HG03571 (cell line): Measurements from ENCODE around the gene C1orf159.
"Not testable (repeated sequence)": the region's sequence is repeated elsewhere in the genome, so short reads cannot be mapped to it uniquely, and the experiment has no call there.

Experiments used
- ATAC-seq: cut with Tn5 transposase; IDR thresholded peaks from one replicate; pipeline ENCODE4 v1.9.1; 2021; ENCODE audit not compliant: unreplicated experiment

The C1orf159 gene

DNA sequence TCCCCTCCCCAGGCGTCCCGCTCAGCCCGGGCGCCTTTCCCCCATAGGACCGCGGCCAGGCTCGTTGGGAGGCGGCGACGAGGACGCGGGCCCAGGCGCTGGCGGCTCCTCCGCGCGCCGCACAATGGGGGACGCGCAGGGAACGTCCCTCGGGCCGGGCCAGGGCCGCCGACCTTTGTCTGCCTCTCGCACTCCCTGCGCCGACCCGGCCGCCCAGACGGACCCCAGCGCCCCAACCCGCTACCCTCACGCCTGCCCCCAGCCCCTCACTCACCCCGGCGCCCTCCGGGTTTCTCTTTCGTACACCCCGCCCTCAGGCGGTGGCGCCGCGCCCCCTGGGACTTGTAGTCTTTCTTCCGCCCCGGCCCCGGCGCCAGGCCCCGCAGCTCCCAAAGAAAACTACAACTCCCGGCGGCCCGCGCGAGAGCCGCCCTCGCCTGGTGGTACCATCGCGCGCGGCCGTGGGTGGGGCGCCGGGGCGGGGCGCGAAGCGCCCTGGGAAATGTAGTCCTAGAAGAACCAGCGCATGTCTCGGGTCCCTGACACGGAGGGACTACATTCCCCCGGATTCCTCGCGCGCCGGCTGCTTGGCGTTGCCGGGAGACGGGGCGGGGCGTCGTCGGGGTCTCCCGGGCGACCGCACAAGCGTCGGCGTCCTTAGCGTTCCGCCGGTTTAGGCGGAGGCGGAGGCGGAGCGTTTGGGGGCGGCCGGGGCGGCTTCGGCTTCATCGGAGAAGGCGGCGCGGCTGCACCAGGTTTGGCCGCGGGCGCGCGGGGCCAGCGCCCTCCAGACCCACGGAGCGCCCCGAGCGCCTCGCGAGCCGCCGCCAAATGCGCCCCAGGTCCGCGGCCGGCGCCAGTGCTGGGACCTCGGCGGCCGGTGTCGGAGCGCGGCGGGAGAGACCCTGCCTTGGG is at the start of gene C1orf159:
Gene C1orf159 (minus strand): TSS at position 304 of the 915 bp plus-strand sequence. CDS start 24,546 bp downstream, outside the sequence.
- ATAC-seq = peak; percentile 86

DNA sequence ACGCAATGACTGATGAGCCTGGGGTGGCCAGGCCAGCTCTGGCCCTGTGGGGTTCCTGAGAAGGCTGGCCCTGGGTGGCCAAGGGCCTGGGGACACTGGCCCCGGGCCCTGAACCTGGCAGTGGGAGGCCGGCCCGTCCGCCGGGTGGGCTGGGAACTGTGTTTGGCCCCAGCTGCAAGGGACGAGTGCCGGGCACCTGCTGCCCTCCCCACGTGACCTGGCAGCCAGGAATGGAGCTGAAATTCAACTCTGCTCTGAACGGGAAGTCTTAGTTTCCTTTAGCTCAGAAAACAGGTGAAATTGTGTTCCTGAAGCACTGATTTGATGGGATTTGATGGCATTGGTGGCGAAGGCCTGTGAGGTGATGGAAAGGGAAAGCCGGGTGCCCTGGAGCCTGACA is 49.6 kb upstream of the C1orf159 start:
- no peak for ATAC-seq

DNA sequence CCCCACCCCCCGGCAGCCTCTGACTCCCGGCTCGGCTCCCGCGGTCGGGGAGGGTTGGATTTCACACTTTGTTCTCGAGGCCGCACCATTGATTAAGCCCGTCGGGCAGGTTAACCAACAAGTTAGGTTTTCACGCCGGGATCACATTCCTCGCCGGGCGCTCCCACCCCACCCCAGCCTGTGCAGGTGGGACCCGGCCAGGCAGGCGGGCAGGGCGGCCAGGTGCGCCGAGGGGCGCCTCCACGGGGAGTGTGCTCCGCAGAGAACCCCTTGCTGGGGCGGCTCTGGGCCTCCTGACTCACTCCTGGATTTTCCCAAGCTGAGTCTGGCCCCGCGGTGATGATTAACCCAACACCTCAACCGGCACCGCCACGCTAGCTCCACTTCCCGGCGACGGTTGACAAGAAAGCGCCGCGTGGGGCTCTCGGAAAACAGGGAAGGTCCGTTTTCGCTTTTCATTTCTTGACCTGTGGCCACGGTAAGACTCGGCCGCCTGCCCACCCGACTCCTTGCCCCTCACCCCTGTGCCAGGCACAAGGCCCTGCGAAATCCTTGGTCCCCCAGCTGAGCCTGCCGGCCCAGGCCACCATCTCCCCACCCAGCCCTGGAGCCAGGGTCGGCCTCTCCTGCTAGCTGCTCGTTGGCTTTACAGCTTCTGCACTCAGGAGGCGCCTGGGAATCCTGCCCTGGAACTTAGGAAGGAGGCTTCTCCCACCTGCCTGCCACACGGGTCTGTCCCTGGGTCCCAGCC is 49.0 kb upstream of the C1orf159 start:
- ATAC-seq = no peak

DNA sequence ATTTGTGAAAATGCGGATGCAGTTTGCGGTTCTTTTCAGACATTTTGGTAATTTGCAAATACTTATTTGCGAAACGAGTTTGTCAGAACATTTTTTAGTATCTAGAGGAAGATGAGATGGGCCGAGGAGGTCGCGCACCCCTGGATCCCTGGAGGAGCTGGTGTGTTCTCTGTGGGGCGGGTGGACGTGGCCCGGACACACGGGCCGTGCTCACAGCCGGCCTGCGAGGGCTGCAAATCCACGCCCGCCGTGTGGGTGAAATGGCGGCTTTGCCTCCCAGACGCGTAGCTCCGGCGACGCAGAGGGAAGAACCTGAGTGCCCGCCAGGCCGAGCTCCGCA is 48.4 kb upstream of the C1orf159 start:
- ATAC-seq = no peak

DNA sequence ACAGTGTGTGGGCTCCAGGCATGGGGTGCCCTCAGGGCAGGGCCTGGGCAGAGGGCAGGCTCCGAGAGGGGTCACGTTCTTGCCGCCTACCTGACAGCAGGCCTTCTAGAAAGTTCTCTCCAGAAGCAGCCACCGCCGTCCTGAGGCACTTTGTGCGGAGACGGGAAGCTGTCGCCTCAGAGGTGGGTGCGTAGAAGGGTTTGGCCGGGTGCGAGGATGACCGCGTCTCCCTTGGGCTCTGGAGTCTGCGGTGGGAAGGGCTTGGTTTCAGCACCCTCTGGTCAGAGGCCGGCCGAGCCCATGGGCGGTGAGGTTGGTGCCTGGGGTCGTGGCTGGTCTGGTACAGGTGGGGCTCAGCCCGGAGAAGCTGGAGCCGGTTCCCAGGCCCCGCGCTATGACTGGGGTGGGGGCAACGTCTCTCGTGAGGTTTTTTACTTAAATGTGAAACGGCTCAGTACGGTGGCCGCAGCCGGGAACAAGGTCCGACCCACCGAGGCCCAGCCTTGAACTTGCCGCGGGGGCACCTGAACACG is 47.7 kb upstream of the C1orf159 start:
- no peak for ATAC-seq

DNA sequence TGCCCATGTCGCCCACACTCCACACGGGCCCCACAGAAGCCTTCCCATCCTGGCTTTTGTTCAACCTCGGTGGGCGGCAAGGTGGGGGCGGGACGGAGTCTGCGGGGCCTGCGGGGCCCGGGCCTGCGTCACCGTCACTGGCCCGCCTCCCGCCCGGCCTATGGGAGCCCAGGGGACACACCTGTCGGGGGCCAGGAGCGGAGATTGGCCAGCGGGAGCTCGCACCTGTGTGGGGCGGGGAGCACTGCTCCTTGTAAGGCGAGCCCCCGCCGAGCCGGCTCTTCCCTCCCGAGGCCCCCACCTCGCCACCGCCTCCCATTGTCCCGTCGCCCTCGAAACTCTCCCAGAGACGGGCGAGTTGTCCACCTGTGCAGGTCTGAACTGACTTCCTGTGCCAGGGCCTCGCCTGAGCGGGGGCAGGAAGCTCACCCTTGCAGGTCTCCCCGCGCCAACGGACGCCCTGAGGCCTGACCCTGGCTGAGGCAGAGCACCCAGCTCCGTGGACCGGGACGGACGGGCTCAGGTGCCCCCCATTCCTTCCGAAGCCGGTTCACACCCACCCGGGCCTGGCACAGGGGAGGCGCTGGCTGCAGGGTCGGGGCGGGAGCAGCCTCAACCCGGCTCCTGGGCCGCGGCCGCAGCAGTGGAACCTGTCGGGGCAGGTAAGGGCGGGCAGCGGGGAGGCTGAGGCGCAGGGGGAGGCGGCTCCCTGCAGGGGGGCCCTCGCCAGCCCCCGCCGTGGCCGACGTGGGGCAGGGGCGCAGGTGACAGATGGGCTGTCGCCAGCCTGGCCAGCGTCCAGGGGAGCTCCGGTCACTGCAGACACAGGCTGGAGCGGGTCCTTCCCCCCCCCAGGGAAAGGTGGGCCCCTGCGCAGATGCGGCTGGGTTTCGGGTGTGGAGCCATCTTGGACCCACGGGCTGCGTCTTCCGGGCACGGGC is 47.0 kb upstream of the C1orf159 start:
- no peak for ATAC-seq

DNA sequence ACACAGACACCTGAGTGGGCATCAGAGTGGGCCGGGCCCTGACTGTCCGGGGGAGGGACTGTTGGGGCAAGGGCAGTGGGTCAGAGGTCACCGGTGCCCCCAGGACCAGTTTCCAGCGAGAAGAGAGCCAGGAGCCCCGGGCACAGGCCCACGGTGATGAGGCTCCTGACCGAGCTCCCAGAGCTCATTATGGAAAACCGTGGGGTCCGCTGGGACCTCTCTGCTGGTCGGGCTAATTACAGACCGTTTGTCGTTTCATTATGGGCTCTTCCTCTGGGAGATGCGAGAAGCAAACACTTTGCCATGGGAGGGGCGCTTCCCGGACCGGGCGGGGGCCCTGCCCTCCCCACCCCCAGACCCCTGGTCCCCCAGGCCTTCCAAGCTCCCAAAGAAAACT is 45.8 kb upstream of the C1orf159 start:
- ATAC-seq = no peak

DNA sequence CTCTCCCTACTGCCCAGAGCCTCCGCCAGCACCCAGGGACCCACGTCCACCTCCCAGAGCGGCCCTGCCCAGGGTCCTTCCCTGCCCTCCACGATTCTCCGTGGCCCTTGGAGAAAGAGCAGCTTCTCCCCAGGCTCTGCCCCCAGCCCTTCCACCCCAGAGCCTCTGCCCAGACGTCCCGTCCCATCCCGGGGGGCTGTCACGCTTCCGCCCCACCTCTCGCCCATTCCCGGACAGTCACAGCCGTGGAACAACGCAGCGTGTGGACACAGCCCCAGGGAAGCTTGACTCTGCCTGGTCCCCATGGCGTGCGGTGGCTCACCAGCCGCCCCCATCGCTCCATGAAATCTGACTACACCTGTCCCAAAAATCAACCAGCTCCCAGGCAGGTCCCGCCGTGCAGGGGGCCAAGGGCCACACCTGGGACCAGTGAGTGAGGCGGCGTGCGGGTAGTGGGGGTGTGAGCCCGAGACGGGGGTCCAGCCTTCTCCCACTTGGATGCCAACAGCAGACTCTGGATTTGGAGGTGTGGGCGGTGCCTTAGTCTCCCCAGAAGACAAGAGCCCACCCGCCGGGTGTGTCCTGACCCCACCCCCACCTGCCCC is 45.3 kb upstream of the C1orf159 start:
- ATAC-seq = no peak

DNA sequence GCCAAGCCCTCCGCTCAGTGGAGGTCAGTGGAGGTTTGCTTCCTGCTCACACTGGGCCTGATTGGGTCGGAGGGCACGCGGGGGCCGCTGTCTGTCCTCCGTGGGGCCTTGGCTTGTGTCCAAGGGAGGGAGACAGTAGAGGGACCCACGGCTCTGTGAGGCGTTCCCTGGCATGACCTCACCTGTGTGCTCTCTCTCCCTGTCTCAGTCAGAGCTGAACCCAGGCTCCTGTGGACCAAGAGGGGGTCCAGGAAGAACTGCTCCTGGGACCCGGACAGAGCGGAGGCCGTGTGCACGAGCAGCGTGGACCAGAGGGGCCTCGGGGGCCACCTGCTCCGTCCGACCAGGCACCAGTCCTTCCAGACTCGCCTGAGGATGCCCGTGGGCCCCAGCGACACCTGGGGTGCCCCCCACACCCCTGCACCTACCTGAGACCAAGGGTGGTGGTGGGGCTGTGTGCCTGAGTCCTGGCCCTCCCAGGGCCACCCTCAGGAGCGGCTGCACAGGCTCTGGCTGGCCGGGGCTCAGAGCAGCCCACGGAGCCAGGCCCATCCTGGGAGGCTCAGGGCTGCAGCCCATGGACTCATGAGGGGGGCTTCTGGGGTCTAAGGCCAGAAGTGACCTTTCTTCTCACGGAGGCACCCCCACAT is 44.5 kb upstream of the C1orf159 start:
- ATAC-seq = no peak

DNA sequence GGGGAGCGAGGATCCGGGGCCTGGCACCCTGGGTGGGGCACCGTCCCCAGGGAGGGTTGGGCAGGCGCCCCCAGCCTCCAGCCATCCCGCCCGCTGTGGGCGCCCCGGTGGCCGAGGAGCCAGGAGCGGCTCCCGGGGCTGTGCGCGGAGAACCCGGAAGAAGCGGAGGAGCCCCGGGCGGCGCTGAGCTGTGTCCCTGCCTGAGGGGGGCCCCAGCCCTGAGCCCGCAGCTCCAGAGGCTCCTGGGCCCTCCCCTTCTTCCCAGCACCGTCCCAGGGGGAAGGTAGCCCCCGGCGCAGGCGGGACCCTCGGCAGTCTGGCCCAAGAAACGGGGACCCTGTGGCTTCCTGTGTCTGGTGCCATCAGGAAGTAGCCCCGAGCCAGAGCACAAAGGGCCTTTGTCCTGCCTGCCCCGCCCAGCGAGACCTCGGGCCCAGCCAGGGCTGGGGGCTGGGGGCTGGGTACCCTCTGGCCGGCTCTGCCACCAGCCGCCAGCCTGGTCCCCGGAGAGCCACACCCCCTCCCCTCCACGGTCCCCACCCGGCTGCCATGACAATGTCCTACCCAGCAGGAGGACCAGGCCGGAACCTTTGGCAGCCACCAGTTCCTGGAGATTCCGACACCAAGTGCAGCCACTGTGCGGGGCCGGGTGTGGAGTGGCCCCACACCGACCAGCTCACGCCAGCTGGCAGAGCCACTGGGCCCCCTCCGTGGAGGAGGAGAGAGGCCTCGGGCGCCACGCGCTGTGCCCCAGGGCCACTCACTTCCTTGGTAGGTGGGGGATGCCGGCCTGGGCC is 42.2 kb upstream of the C1orf159 start:
- ATAC-seq = peak; percentile 41

DNA sequence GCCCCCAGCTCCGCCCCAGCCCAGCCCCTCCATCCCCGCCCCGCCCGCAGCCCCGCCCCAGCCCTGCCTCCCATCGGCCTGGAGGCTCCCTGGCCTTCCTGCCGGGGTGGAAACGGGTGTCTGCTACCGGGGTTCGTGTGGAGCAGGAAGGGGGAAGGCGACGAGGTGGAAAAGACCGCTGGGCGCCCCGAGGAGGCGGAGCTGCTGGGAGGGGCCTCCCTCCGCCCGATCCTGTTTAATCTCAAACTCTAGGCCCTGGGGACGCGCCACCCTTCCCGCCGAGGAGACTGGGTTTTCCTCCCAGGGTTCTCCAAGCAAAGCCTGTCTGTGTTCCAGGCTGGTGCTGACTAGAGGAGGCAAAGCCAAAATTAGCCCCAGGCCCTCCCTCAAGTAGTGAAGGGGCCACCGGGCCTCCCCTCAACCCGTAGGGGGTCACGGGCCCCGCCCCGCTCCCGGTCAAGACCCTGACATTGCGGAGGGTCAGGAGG is 41.6 kb upstream of the C1orf159 start:
- ATAC-seq = peak; percentile 49

DNA sequence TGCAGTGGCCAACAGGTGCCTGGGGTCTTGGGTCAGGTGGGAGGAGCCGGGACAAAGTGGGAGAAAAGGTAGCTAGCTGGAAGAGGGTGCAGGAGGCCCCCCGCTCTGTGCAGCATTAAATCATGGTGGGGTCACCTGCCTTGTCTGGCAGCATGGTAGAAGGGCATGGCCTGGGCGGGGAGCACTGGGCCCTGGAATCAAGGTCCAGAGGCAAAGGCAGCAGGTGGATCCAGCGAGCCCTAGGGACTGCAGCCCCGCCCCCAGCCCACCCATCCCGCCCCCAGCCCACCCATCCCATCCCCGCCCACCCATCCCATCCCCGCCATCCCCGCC is 41.1 kb upstream of the C1orf159 start:
- no peak for ATAC-seq

DNA sequence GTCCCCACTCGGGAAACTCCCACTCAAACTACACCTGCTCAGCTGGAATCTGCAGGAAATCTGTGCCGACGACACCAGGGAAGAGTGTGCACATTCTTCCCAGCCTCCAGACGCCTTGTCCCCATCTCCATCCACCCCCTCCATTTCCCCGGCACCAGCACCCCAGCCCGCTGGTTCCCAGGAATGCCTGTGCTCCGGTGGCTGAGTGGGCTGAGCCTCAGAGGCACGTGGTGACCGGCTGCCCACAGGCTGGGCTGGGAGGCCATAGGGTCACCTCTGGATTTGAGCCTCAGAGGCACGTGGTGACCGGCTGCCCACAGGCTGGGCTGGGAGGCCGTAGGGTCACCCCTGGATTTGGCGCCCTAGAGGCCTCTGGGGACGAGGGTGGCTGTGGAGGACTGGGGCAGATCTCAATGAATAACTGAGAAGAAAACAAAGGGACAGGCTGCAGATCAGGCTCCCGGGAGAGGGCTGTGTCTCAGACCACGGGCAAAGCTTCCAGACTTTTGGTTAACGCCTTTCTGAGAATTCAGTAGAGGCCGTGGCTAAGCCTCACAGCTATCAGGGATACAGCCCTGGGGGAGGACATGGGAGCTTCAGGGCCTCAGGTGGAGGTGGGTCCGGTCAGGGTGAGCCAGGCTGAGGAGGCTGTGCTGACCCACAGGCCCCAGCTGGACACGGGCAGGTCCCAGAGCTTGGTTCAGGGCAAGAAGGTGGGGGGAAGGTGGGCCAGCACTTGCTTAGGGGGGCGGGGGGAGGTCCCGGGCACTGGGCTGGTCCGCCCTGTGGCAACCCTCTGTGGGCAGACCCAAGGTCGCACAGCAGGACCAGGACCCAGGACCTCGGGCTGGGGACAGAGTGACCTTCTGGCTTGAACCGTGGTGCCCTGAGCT is 40.5 kb upstream of the C1orf159 start:
- ATAC-seq = no peak

DNA sequence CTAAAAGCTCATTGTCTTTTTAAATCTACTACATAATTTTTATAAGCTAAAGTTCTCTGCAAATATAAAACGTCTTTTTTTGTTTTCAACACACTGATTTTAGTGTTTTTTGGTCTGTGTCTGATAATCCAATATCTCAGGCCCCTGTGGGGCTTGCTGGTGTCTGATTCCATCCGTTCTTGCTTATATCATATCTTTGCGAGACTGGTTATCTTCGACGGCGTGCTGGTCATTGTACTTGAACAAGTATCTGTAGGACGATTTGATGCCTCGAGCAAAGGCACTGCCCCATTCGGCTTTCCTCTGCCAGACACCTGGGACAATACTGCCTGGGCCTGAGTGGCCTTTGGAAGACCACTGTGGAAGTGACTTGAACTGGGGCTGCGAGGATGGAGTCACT is 39.4 kb upstream of the C1orf159 start:
- no peak for ATAC-seq

DNA sequence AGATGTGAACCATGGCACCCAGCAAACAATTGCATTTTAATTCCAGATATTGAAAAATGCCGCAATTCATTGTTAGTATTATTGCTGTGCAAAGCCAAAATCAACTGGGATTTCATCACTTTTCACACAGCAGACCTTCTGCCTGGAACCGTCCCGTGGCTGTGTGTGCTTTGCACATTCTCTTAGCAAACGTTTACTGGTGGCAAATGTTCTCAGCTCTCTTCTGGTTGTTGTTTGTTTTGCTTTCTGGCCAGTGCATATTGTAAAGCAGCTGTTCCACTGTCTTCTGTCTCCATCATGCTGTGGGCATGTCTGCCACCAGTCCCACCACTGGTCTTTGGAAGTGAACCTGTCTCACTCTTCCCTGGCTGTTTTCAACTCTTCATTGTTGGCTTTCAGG is 38.0 kb upstream of the C1orf159 start:
- ATAC-seq = no peak

DNA sequence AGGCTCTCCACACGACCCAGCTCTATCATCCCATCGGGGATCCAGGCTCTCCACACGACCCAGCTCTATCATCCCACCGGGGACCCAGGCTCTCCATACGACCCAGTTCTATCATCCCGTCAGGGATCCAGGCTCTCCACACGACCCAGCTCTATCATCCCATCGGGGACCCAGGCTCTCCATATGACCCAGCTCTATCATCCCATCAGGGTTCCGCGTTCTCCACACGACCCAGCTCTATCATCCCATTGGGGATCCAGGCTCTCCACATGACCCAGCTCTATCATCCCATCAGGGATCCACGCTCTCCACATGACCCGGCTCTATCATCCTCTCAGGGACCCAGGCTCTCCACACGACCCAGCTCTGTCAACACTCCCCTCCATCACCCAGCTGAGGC is 37.3 kb upstream of the C1orf159 start:
- ATAC-seq = not testable (repeated sequence)

DNA sequence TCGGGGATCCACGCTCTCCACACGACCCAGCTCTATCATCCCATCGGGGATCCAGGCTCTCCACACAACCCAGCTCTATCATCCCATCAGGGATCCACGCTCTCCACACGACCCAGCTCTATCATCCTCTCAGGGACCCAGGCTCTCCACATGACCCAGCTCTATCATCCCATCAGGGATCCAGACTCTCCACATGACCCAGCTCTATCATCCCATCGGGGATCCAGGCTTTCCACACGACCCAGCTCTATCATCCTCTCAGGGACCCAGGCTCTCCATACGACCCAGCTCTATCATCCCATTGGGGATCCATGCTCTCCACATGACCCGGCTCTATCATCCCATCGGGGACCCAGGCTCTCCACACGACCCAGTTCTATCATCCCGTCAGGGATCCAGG is 36.5 kb upstream of the C1orf159 start:
- ATAC-seq = not testable (repeated sequence)

DNA sequence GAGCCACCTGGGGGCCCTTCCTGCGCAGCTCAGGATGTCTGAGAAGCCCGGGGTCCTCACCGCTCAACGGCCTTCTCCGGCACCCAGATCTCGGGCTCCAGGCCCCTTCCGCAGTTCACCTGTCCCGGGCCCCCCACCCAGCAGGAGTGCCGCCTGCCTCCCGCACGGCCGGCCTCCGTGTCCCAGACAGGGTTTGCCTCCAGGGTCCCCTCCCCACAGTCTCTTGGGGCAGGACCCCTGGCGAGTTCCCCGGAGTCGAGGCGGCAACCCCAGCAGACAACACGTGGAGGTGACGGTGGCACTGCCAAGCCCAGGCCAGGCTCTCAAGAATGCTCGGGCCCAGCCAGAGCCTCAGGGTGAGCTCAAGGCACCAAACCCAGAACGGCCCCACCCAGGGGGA is 35.4 kb upstream of the C1orf159 start:
- ATAC-seq = no peak
